Right atrium auricular region (tissue), 2 donors: ENCODE data around the gene MAGI2. TPM values are rescaled to one million over a fixed set of nuclear protein-coding genes. Genes with fewer than 3 reads are reported as not detected.
A peak's percentile ranks its signal among the peaks of the same experiment; 100 is the strongest.

Source experiments
- DNase-seq: peaks from one replicate; pipeline ENCODE4 v3.0.0-alpha.2; 2019; ENCODE audit warnings: low spot score
- H3K27ac ChIP-seq, 2 donors: fragments of 200-600 bp; sonication (generic); 1 replicate in 1 of 2; 2 replicates in 1 of 2; pipeline ENCODE4 v1.5.1; 2016 to 2019
- H3K27me3 ChIP-seq, 2 donors: fragments of 200-600 bp; sonication (generic); one replicate each; pipeline versions ENCODE4 v1.5.1 to v1.6.0; 2017 to 2019
- H3K36me3 ChIP-seq: fragments of 200-600 bp; sonication (generic); one replicate; pipeline ENCODE4 v1.5.1; 2016
- H3K4me1 ChIP-seq, 2 donors: fragments of 200-600 bp; sonication (generic); one replicate each; pipeline versions ENCODE4 v1.5.1 to v1.6.0; 2017 to 2019
- H3K4me3 ChIP-seq, 2 donors: fragments of 200-600 bp; sonication (generic); 1 replicate in 1 of 2; 2 replicates in 1 of 2; pipeline ENCODE4 v1.5.1; 2017 to 2019; ENCODE audit warnings: mild to moderate bottlenecking in 1 of 2, moderate library complexity in 1 of 2
- H3K9me3 ChIP-seq, 2 donors: fragments of 200-600 bp; sonication (generic); one replicate each; pipeline ENCODE4 v1.5.1; 2019
- CTCF ChIP-seq, 2 donors: fragments of 200-600 bp; sonication (generic); IDR thresholded peaks; one replicate each; pipeline ENCODE4 v1.5.1; 2019; ENCODE audit warnings: antibody characterized with exemption in 2 of 2
- total RNA-seq, 2 donors: library from RNA; depleted of rRNA; stranded (reverse); fragments of >200 nt; gene quantifications; one replicate each; pipeline ENCODE4 v1.1.0, GENCODE V29; 2016

The MAGI2 gene
- total RNA-seq, 2 donors from 2014 or later: 5.9 to 6.0 TPM

DNA sequence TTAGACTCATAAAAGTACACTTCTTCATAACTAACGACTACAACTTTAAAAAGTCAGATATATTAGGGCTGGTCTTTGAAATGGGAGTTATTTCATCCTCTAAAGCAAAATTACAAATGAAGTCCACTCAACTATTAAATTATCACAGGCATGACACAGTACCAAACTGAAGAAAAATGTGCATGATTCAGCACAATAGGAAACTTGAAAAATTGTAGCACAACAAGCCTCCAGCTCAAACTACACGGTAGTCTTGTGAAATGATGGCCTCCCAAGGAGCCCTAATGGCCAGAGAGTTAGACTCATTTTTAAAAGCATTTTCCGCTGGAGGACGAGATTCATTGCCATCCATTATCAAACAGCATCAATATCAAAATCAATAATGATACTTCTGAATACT lies 76.4 kb downstream of the MAGI2 start:
- DNase-seq: no peak
- H3K36me3 ChIP-seq: no peaks in the 10 kb centered on the region

GRCh38 chr7:79376299-79377025 lies 77.0 kb downstream of the MAGI2 start:
- H3K27me3 ChIP-seq: no peaks in the 10 kb centered on the region
- TF ChIP-seq CTCF (IDR thresholded peaks at IDR 0.05): no peak
- no peaks in the 10 kb centered on the region for H3K9me3 ChIP-seq
- no peak overlapping the region for H3K4me3 ChIP-seq
- no peak for DNase-seq
- H3K27ac ChIP-seq: no peak overlapping the region
- no peaks in the 10 kb centered on the region for H3K4me1 ChIP-seq
- H3K36me3 ChIP-seq: no peaks in the 10 kb centered on the region

More for the DNA sequence above, 76.4 kb downstream of the MAGI2 start:
- Histone ChIP-seq H3K9me3 (no peaks in the 10 kb centered on the region), H3K27ac (no peak overlapping the region), H3K27me3 (no peaks in the 10 kb centered on the region), H3K4me3 (no peak overlapping the region), H3K4me1 (no peaks in the 10 kb centered on the region)
- no peak for TF ChIP-seq CTCF (IDR thresholded peaks at IDR 0.05)

GRCh38 chr7:79361214-79361613 lies 92.3 kb downstream of the MAGI2 start:
- H3K36me3 ChIP-seq: no peaks in the 10 kb centered on the region
- no peaks in the 10 kb centered on the region for H3K4me1 ChIP-seq
- no peak overlapping the region for H3K27ac ChIP-seq
- H3K9me3 ChIP-seq: peaks cover 0 to 13% of the 10 kb centered on the region in 2 donors
- H3K4me3 ChIP-seq: no peak overlapping the region
- DNase-seq: no peak
- TF ChIP-seq CTCF (IDR thresholded peaks at IDR 0.05): no peak
- H3K27me3 ChIP-seq: no peaks in the 10 kb centered on the region

GRCh38 chr7:79359827-79360226 lies 93.6 kb downstream of the MAGI2 start:
- no peak for TF ChIP-seq CTCF (IDR thresholded peaks at IDR 0.05)
- Histone ChIP-seq H3K36me3 (no peaks in the 10 kb centered on the region), H3K9me3 (peaks cover 0 to 13% of the 10 kb centered on the region in 2 donors), H3K4me3 (no peak overlapping the region), H3K4me1 (no peaks in the 10 kb centered on the region), H3K27ac (no peak overlapping the region), H3K27me3 (no peaks in the 10 kb centered on the region)
- no peak for DNase-seq

GRCh38 chr7:79357101-79357500 lies 96.4 kb downstream of the MAGI2 start:
- TF ChIP-seq CTCF (IDR thresholded peaks at IDR 0.05): no peak
- peak overlapping the region in 1 of 2 donors; percentile 43 for H3K27ac ChIP-seq
- no peaks in the 10 kb centered on the region for H3K27me3 ChIP-seq
- DNase-seq: no peak
- H3K4me3 ChIP-seq: no peak overlapping the region
- H3K9me3 ChIP-seq: peaks cover 0 to 13% of the 10 kb centered on the region in 2 donors
- H3K4me1 ChIP-seq: peaks cover 0 to 3% of the 10 kb centered on the region in 2 donors
- no peaks in the 10 kb centered on the region for H3K36me3 ChIP-seq
